ENCODE results near the gene TRIM16.
A peak's percentile ranks its signal among the peaks of the same experiment; 100 is the strongest.
"Not testable (repeated sequence)": the region's sequence is repeated elsewhere in the genome, so short reads cannot be mapped to it uniquely, and the experiment has no call there.

Gene TRIM16

DNA sequence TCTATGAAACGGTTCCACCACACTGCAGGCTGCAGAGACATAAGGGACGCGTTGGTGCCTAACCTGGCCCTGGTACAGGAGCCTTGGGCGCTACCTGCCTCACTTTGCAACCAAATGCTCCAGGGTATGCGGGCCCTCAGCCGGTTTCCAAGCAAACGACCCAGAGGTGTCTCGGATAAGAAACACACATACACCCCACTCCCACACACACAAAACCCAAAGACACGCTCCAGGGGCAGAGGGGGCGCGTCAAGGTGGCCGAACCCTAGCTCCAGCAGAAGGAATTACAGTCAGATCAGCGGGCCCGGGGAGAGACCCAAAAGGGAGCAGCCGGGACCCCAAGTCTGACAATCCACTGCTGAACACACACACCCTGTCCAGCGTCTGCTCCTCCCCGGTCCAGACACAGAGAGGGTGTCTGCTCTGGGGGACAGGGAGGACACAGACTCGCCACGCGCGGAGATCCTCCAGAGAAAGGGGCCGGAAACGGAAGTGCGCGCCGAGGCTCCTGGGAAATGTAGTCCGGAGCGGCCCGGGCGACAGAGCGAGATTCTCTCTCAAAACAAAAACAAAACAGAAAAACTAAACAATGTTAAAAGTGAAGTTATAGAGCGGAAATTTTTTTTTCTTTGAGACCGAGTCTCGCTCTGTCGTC is at the start of gene TRIM16:
Gene TRIM16, minus strand, starts transcription at position 488 of the 655 bp plus-strand sequence. CDS start 32,702 bp downstream, outside the sequence.
- Histone ChIP-seq H3K4me2 (ENCODE audit: low read length) (peak within 1 kb of the TSS; percentile 71), H3K27ac (peak within 1 kb of the TSS; percentile 47), H3K4me3 (ENCODE audit: low read depth, low read length) (peak within 1 kb of the TSS; percentile 72), H2AFZ (peak within 1 kb of the TSS; percentile 99)
- not testable (repeated sequence) for H3K27me3 ChIP-seq (ENCODE audit: control insufficient read depth, insufficient read depth, low read length); H3K36me3 ChIP-seq (ENCODE audit: control insufficient read depth, insufficient read depth, low read length); H3K9me3 ChIP-seq (ENCODE audit: control insufficient read depth, low read length); H3K4me1 ChIP-seq; H3K79me2 ChIP-seq; H3K9ac ChIP-seq

DNA sequence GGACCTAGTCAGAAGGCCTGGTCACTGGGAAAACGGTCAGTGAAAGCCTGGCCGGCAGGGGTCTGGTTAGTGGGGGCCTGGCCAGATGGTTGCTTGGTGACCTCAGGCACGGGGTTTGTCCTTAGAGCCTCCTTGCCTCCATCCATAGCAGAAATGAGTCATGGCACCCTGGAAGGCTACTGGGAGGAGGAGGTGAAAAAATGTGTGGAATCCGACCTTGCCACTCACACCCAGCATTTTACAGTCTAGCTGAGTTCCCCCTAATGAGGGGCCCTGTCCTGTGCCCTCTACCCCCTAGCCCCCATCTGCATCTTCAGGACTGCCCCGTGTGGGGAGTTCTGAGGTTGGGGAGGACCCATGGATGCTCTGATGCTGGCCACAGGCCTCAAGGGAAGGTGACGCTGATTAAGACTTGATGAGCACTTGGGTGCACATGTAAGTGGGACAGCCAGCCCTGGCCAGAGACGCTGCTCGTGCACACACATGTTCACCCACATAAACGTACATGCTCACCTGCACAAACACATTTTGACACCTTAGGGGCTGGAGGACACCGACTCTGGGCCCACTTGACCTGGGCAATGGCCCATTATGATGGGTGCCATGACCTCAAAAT is 49.2 kb upstream of the TRIM16 start:
- not testable (repeated sequence) for H3K9me3 ChIP-seq (ENCODE audit: control insufficient read depth, low read length); H2AFZ ChIP-seq; H3K4me1 ChIP-seq; H3K36me3 ChIP-seq (ENCODE audit: control insufficient read depth, insufficient read depth, low read length); H3K27me3 ChIP-seq (ENCODE audit: control insufficient read depth, insufficient read depth, low read length); H3K4me3 ChIP-seq (ENCODE audit: low read depth, low read length); H3K79me2 ChIP-seq; H3K4me2 ChIP-seq (ENCODE audit: low read length); H3K9ac ChIP-seq; H3K27ac ChIP-seq

DNA sequence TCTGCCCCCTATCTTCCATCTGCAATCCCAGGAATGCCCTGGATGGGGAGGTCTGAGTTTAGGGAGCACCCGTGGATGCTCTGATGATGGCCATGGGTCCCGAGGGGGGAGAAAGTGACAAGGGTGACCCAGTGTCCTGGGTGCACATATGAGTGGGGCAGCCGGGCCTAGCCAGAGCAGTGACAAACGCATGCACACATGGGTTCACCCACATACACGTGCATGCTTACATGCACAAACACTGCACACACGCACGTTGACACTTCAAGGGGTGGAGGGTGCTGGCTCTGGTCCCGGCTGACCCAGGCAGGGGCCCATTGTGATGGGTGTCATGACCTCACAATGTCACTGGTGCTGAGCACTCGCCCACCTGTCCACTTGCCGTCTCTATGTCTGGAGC is 47.8 kb upstream of the TRIM16 start, which contains the start of gene TBC1D26:
Gene TBC1D26, plus strand, starts transcription at position 384 of the 400 bp plus-strand sequence. CDS start 3,066 bp downstream, outside the sequence.
- not testable (repeated sequence) for H3K9me3 ChIP-seq (ENCODE audit: control insufficient read depth, low read length); H2AFZ ChIP-seq; H3K4me3 ChIP-seq (ENCODE audit: low read depth, low read length); H3K27me3 ChIP-seq (ENCODE audit: control insufficient read depth, insufficient read depth, low read length); H3K79me2 ChIP-seq; H3K4me1 ChIP-seq; H3K9ac ChIP-seq; H3K36me3 ChIP-seq (ENCODE audit: control insufficient read depth, insufficient read depth, low read length); H3K4me2 ChIP-seq (ENCODE audit: low read length); H3K27ac ChIP-seq

DNA sequence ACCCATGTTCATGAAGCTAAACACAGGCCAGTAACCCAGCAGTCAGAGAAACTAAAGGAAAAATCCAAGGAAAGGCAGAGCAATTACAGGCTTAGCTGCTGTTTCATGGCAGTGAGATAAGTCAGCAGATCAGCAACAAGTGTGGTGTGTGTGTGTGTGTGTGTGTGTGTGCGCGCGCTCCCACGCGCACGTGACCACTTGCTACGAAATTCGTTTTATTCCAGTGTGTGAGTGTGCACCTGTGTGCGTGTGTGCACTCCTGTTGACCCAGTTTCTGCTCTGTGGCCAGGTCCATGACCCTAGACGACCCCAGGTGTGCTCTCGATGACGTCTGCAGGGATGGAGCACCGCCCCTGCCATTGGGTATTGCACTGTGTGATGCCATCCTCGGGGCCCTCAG is 46.4 kb upstream of the TRIM16 start:
- H3K27ac ChIP-seq; H3K4me3 ChIP-seq (ENCODE audit: low read depth, low read length); H3K79me2 ChIP-seq; H3K27me3 ChIP-seq (ENCODE audit: control insufficient read depth, insufficient read depth, low read length); H3K36me3 ChIP-seq (ENCODE audit: control insufficient read depth, insufficient read depth, low read length); H3K4me2 ChIP-seq (ENCODE audit: low read length); H2AFZ ChIP-seq; H3K4me1 ChIP-seq; H3K9ac ChIP-seq; H3K9me3 ChIP-seq (ENCODE audit: control insufficient read depth, low read length): not testable (repeated sequence)

DNA sequence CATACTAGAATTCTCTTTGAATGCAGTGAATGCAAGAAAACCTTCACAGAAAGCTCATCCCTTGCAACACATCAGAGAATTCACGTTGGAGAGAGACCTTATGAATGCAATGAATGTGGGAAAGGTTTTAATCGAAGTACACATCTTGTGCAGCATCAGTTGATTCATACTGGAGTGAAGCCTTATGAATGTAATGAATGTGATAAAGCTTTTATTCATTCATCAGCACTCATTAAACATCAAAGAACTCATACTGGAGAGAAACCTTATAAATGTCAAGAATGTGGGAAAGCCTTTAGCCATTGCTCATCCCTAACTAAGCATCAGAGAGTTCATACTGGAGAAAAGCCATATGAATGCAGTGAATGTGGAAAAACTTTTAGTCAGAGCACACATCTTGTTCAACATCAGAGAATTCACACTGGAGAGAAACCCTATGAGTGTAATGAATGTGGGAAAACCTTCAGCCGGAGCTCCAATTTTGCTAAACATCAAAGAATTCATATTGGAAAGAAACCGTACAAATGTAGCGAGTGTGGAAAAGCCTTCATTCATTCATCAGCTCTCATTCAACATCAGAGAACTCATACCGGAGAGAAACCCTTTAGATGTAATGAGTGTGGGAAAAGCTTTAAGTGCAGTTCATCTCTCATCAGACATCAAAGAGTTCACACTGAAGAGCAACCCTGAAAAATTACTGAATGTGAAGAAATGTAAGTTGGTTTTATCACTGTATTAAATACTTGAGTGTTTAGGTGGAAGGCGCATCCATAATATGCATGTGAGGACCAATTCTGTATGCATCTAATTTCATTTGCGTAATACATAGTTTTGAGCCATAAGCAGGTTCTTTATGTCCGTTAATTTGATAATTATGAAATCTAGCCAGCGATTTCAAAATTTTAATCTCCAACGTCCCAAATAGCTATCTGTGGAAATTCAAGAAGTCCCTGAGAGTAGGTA is 32.8 kb upstream of the TRIM16 start:
- H2AFZ ChIP-seq; H3K4me1 ChIP-seq; H3K36me3 ChIP-seq (ENCODE audit: control insufficient read depth, insufficient read depth, low read length); H3K4me2 ChIP-seq (ENCODE audit: low read length); H3K27me3 ChIP-seq (ENCODE audit: control insufficient read depth, insufficient read depth, low read length); H3K27ac ChIP-seq; H3K9me3 ChIP-seq (ENCODE audit: control insufficient read depth, low read length); H3K4me3 ChIP-seq (ENCODE audit: low read depth, low read length); H3K9ac ChIP-seq; H3K79me2 ChIP-seq: not testable (repeated sequence)

DNA sequence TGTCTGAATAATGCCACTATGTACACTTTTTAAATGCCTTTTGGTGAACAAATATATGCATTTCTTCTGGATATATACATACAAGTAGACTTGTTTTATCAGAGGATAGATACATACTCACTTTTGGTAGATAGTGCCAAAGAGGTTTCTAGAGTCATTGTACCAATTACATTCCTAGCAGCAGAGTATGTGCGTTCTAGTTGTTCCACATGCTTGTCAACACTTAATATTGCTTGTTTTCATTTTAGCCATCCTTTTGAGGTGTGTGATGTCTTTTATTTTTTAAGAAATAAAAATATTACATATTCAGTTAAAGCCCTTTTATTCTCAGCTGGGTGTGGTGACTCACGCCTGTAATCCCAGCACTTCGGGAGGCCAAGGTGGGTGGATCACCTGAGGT is 24.8 kb upstream of the TRIM16 start:
- not testable (repeated sequence) for H3K9ac ChIP-seq; H3K79me2 ChIP-seq; H3K9me3 ChIP-seq (ENCODE audit: control insufficient read depth, low read length); H2AFZ ChIP-seq; H3K27me3 ChIP-seq (ENCODE audit: control insufficient read depth, insufficient read depth, low read length); H3K4me2 ChIP-seq (ENCODE audit: low read length); H3K27ac ChIP-seq; H3K36me3 ChIP-seq (ENCODE audit: control insufficient read depth, insufficient read depth, low read length); H3K4me3 ChIP-seq (ENCODE audit: low read depth, low read length); H3K4me1 ChIP-seq

DNA sequence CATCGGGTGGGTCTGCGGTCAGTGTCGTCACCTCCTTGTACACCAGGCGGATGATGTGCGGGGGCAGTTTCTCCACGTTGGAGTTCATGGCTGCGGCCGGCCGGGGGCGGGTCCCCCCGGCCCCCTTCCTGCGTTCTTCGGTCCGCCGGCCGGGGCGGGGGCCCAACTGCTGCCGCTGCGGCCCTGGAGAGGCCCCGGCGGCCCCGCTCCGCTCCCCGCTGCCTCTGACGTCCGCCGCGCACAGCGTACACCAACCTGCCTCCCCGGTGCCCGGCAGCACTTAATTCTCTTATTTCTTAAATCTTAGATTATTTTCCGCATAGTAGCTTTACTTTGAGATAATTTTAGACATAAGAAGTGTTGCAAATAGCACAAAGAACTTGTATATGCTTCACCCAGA is 20.7 kb upstream of the TRIM16 start:
- H2AFZ ChIP-seq; H3K27ac ChIP-seq; H3K9me3 ChIP-seq (ENCODE audit: control insufficient read depth, low read length); H3K79me2 ChIP-seq; H3K9ac ChIP-seq; H3K4me3 ChIP-seq (ENCODE audit: low read depth, low read length); H3K27me3 ChIP-seq (ENCODE audit: control insufficient read depth, insufficient read depth, low read length); H3K36me3 ChIP-seq (ENCODE audit: control insufficient read depth, insufficient read depth, low read length); H3K4me1 ChIP-seq; H3K4me2 ChIP-seq (ENCODE audit: low read length): not testable (repeated sequence)

DNA sequence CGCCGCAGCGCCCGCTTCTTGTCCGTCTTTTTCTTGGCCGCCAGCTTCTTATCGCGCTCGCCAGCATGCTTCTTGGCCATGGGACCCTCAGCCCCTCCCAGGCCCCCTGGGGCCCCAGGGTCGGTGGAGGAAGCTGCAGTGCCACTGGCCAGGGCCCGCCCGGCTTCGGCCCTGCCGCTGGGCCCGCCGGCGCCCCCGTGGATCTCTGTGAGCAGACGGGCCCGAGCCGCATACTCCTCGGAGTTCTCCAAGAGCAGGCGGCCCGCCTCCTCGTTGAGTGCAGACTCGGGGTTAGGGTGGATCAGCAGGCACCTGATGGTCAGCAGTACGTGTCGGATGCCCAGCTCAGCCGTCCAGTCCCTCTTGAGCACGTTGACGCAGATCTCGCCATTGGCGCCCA is 20.1 kb upstream of the TRIM16 start:
- not testable (repeated sequence) for H3K36me3 ChIP-seq (ENCODE audit: control insufficient read depth, insufficient read depth, low read length); H3K4me3 ChIP-seq (ENCODE audit: low read depth, low read length); H2AFZ ChIP-seq; H3K9me3 ChIP-seq (ENCODE audit: control insufficient read depth, low read length); H3K9ac ChIP-seq; H3K27ac ChIP-seq; H3K27me3 ChIP-seq (ENCODE audit: control insufficient read depth, insufficient read depth, low read length); H3K4me2 ChIP-seq (ENCODE audit: low read length); H3K79me2 ChIP-seq; H3K4me1 ChIP-seq

DNA sequence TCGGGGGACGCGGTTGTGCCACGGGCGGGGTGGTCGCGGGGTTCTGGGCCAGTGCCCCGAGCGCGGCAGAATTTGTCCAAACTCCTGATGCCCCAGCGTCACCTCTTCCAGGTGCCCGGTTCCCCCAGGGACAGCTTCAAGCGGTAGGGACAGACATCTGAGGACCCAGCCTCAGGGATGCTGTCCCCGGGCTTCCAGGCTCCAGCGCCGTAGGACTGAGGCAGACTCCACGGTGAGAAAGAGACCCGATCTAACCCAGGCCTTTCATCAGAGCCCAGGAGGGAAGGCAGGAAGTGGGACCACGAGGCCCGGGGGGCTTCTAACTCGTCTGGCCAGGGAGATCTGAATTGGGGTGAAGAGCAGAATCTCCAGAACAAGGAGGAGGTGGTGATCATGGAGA is 15.8 kb upstream of the TRIM16 start:
- H3K9me3 ChIP-seq (ENCODE audit: control insufficient read depth, low read length); H3K27me3 ChIP-seq (ENCODE audit: control insufficient read depth, insufficient read depth, low read length); H3K36me3 ChIP-seq (ENCODE audit: control insufficient read depth, insufficient read depth, low read length); H3K9ac ChIP-seq; H3K4me1 ChIP-seq; H3K79me2 ChIP-seq: not testable (repeated sequence)
- peak overlapping the region; percentile 97 for H2AFZ ChIP-seq
- peak overlapping the region; percentile 57 for H3K27ac ChIP-seq
- H3K4me2 ChIP-seq (ENCODE audit: low read length) = peak overlapping the region; percentile 56
- H3K4me3 ChIP-seq (ENCODE audit: low read depth, low read length) = peak overlapping the region; percentile 69

DNA sequence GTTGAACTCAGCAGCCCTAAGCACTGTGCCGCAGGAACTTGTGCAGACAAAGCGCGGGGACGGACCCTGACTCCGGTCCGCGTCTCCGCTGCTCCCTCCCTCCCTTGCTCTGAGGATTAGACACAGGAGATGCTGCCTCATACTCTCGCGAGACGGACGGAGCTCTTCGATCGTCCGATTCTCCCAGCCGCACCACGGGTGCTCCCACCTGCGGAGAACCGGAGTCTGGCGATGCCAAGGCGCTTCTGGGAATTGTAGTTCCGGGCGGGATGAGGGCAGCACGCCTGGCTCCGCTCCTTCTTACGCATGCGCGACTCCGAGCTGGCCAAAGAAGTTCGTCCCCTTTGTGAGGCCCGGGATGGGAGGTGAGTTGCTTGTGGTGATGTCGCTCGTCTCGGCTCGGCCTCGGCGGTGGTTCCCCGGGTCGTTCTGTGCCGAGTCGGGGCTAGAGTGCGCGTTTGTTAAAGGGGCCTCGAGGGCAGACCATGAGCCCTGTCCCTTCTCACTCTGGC is 15.4 kb upstream of the TRIM16 start, which contains the start of gene ZNF286A:
Gene ZNF286A, plus strand, starts transcription at position 340 of the 512 bp plus-strand sequence. CDS start 578 bp downstream, outside the sequence.
- not testable (repeated sequence) for H3K9me3 ChIP-seq (ENCODE audit: control insufficient read depth, low read length); H3K9ac ChIP-seq
- peak within 1 kb of the TSS; percentile 57 for H3K27ac ChIP-seq

More for the DNA sequence above, 15.4 kb upstream of the TRIM16 start, which contains the start of gene ZNF286A:
- Histone ChIP-seq H3K4me3 (ENCODE audit: low read depth, low read length) (peak within 1 kb of the TSS; percentile 69), H2AFZ (peak within 1 kb of the TSS; percentile 97), H3K4me2 (ENCODE audit: low read length) (peak within 1 kb of the TSS; percentile 58)
- H3K27me3 ChIP-seq (ENCODE audit: control insufficient read depth, insufficient read depth, low read length); H3K4me1 ChIP-seq; H3K79me2 ChIP-seq; H3K36me3 ChIP-seq (ENCODE audit: control insufficient read depth, insufficient read depth, low read length): not testable (repeated sequence)

Data from parathyroid adenoma (tissue), 2 donors.